Gastrocnemius medialis (tissue), 4 donors: ENCODE results near the gene CT47B1.

Source experiments
- CTCF ChIP-seq, 5 experiments: fragments of 450-650 bp in 3 of 5; fragments of 200-600 bp in 2 of 5; sonication (generic) in 2 of 5; IDR thresholded peaks in 4 of 5; conservative IDR thresholded peaks in 1 of 5; 1 replicate in 4 of 5; 2 replicates in 1 of 5; pipeline ENCODE4 v1.5.1; 2016 to 2019; ENCODE audit warnings: antibody characterized with exemption in 5 of 5, mild to moderate bottlenecking in 3 of 5, moderate library complexity in 3 of 5
- POLR2A ChIP-seq, 2 donors: fragments of 450-650 bp; IDR thresholded peaks; one replicate each; pipeline ENCODE4 v1.6.1; 2017; ENCODE audit warnings: antibody characterized with exemption in 2 of 2, mild to moderate bottlenecking in 2 of 2, moderate library complexity in 2 of 2

- TF ChIP-seq CTCF (IDR thresholded peaks at IDR 0.05 in 4 of 5, conservative IDR thresholded peaks at IDR 0.05 in 1 of 5) (no peak), POLR2A (IDR thresholded peaks at IDR 0.05) (no peak)
Measured at GRCh38 chrX:120824021-120824420, 51.6 kb downstream of the CT47B1 start.
